PFSK-1 (cell line): ENCODE data around the gene CYP4A11.

Experiments used
- FOXP2 ChIP-seq: optimal IDR thresholded peaks from 2 replicates; pipeline ENCODE3; 2011; ENCODE audit warnings: borderline replicate concordance, control low read depth, inconsistent platforms; ENCODE audit not compliant: insufficient read depth; ENCODE audit errors: extremely low read length, extremely low read depth
- POLR2AphosphoS5 ChIP-seq: IDR thresholded peaks from 2 replicates; pipeline ENCODE4 v1.6.1; 2012; ENCODE audit warnings: low read depth, mild to moderate bottlenecking, control low read depth, low read length, moderate library complexity
- REST ChIP-seq, 2 experiments: IDR thresholded peaks; 2 replicates each; pipeline versions ENCODE4 v1.6.1 to v1.8.0; 2011 to 2012; ENCODE audit warnings: low read depth in 2 of 2, low read length in 2 of 2, control low read depth in 1 of 2, inconsistent platforms in 1 of 2, mild to moderate bottlenecking in 1 of 2, moderate library complexity in 1 of 2; ENCODE audit not compliant: insufficient read depth in 1 of 2
- SIN3A ChIP-seq: IDR thresholded peaks from 2 replicates; pipeline ENCODE4 v1.6.1; 2012; ENCODE audit warnings: mild to moderate bottlenecking, low read length, moderate library complexity, borderline replicate concordance; ENCODE audit not compliant: insufficient read depth
- TAF1 ChIP-seq: IDR thresholded peaks from 2 replicates; pipeline ENCODE4 v1.6.1; 2012; ENCODE audit warnings: low read length, control low read depth, borderline replicate concordance; ENCODE audit not compliant: insufficient read depth

GRCh38 chr1:46903481-46903880 lies 37.8 kb downstream of the CYP4A11 start:
- TF ChIP-seq SIN3A = no peak
- TF ChIP-seq REST (IDR thresholded peaks at IDR 0.05; ENCODE audit: insufficient read depth in 1 of 2, low read depth in 2 of 2, low read length in 2 of 2) = no peak
- no peak for TF ChIP-seq POLR2AphosphoS5
- TF ChIP-seq TAF1 = no peak
- TF ChIP-seq FOXP2 = no peak
